Small intestine (tissue), 7 donors: ENCODE results near the gene XPOT. TPM values are rescaled to one million over a fixed set of nuclear protein-coding genes. Genes with fewer than 3 reads are reported as not detected.

Experiments used
- DNase-seq, 2 donors: peaks; one replicate each; pipeline versions ENCODE4 v3.0.0 to v3.0.0-alpha.2; 2013
- FAIRE-seq: peaks from 2 replicates; lab custom pipeline; 2012; peaks lifted over from hg19 to GRCh38; lab: Jason Lieb, UNC
- H3K27ac ChIP-seq, 3 donors: one replicate each; pipeline ENCODE4 v1.5.1; 2013; ENCODE audit warnings: low read length in 2 of 3, mild to moderate bottlenecking in 2 of 3, control low read depth in 1 of 3, inconsistent platforms in 1 of 3, low read depth in 1 of 3, moderate library complexity in 1 of 3
- H3K27me3 ChIP-seq, 3 donors: one replicate each; pipeline ENCODE4 v1.6.1; 2013; ENCODE audit warnings: low read length in 3 of 3, inconsistent platforms in 1 of 3; ENCODE audit not compliant: control insufficient read depth in 3 of 3, insufficient read depth in 3 of 3
- H3K36me3 ChIP-seq, 3 donors: one replicate each; pipeline ENCODE4 v1.6.1; 2013; ENCODE audit warnings: low read length in 3 of 3, inconsistent platforms in 1 of 3, low read depth in 1 of 3, mild to moderate bottlenecking in 1 of 3, moderate library complexity in 1 of 3; ENCODE audit not compliant: control insufficient read depth in 3 of 3, insufficient read depth in 2 of 3
- H3K4me1 ChIP-seq, 3 donors: one replicate each; pipeline ENCODE4 v1.6.1; 2013; ENCODE audit warnings: low read length in 2 of 3, inconsistent platforms in 1 of 3, low read depth in 1 of 3, mild to moderate bottlenecking in 1 of 3, moderate library complexity in 1 of 3; ENCODE audit not compliant: control insufficient read depth in 3 of 3, insufficient read depth in 2 of 3
- H3K4me3 ChIP-seq, 3 donors: one replicate each; pipeline ENCODE4 v1.5.1; 2013; ENCODE audit warnings: low read length in 3 of 3, control low read depth in 1 of 3, inconsistent platforms in 1 of 3, low read depth in 1 of 3, mild to moderate bottlenecking in 1 of 3, moderate library complexity in 1 of 3
- H3K9me3 ChIP-seq, 2 donors: one replicate each; pipeline ENCODE4 v1.6.1; 2013; ENCODE audit warnings: low read depth in 1 of 2, low read length in 1 of 2; ENCODE audit not compliant: control insufficient read depth in 2 of 2, insufficient read depth in 1 of 2
- WGBS, 3 donors: extraction: QIAGEN DNeasy Blood & Tissue Kit; methylation state at CpG; one replicate each; pipeline ENCODE4 v1.1.7; 2013; 5-methylcytosine and 5-hydroxymethylcytosine counted together
- polyA plus RNA-seq, 4 donors: library from polyadenylated mRNA; stranded (reverse) in 3 of 4; unstranded in 1 of 4; fragments of 200-250 nt in 3 of 4; fragments of 120-200 nt in 1 of 4; gene quantifications; one replicate each; pipeline versions ENCODE4 v1.2.1 to v1.2.3, GENCODE V29; 2013
- donor health status: healthy with polysubstance abuse.
- donor health status: control.
- donor health status: control.
- donor health status: Bipolar disorder and iron deficiency.
- donor health status: healthy.

The XPOT gene
- polyA plus RNA-seq, 4 donors: 5.4 to 30.9 (median 14.9) TPM

- H3K9me3 ChIP-seq: peaks cover 0 to 8% of the 10 kb centered on the region in 2 donors
- no peak overlapping the region for H3K4me3 ChIP-seq
- DNase-seq (no peak), FAIRE-seq (no peak)
- 30 to 58% (median 42%) methylated on average over 2 of the region's 2 CpGs for WGBS, 3 donors
- peaks cover 0 to 3% (median under 1%) of the 10 kb centered on the region in 3 donors for H3K4me1 ChIP-seq
- no peak overlapping the region for H3K27ac ChIP-seq
- H3K36me3 ChIP-seq: no peaks in the 10 kb centered on the region
- peaks cover 0 to 15% (median 3%) of the 10 kb centered on the region in 3 donors for H3K27me3 ChIP-seq
Observed at GRCh38 chr12:64385468-64385867, 18.7 kb upstream of the XPOT start.

GRCh38 chr12:64387197-64387816 lies 16.9 kb upstream of the XPOT start:
- Histone ChIP-seq H3K4me3 (no peak overlapping the region), H3K4me1 (peaks cover 0 to 3% (median 2%) of the 10 kb centered on the region in 3 donors), H3K9me3 (no peaks in the 10 kb centered on the region), H3K27ac (no peak overlapping the region), H3K27me3 (peaks cover 0 to 30% (median 3%) of the 10 kb centered on the region in 3 donors), H3K36me3 (no peaks in the 10 kb centered on the region)
- no peak for FAIRE-seq
- 85 to 92% (median 89%) methylated on average over 6 of the region's 6 CpGs for WGBS, 3 donors
- DNase-seq: no peak

GRCh38 chr12:64389154-64389553 lies 15.0 kb upstream of the XPOT start:
- H3K4me1 ChIP-seq: peaks cover 0 to 3% (median 2%) of the 10 kb centered on the region in 3 donors
- H3K4me3 ChIP-seq: no peak overlapping the region
- no peaks in the 10 kb centered on the region for H3K9me3 ChIP-seq
- H3K36me3 ChIP-seq: no peaks in the 10 kb centered on the region
- 83 to 89% (median 86%) methylated on average over 18 of the region's 18 CpGs for WGBS, 3 donors
- no peak for FAIRE-seq
- no peak overlapping the region for H3K27ac ChIP-seq
- no peak for DNase-seq
- peaks cover 0 to 32% (median 3%) of the 10 kb centered on the region in 3 donors for H3K27me3 ChIP-seq

GRCh38 chr12:64390275-64390851 lies 13.8 kb upstream of the XPOT start, which contains the start of gene C12orf56:
Gene C12orf56, minus strand, starts transcription at chr12:64390758. Its CDS starts 193 bp downstream, at chr12:64390565.
- peak within 1 kb of the TSS in 1 of 3 donors; percentile 43 for H3K4me3 ChIP-seq
- H3K36me3 ChIP-seq: no peaks in the 10 kb centered on the region
- peaks cover 0 to 3% (median 2%) of the 10 kb centered on the region in 3 donors for H3K4me1 ChIP-seq
- 2 to 6% (median 4%) methylated on average over 54 to 66 of the region's 66 CpGs for WGBS, 3 donors
- H3K9me3 ChIP-seq: no peaks in the 10 kb centered on the region
- FAIRE-seq (no peak), DNase-seq (peak; percentile 35 to 39)
- H3K27ac ChIP-seq: no peak within 1 kb of the TSS
- peaks cover 0 to 32% (median 3%) of the 10 kb centered on the region in 3 donors for H3K27me3 ChIP-seq

- Histone ChIP-seq H3K27me3 (peaks cover 0 to 32% (median 3%) of the 10 kb centered on the region in 3 donors), H3K4me1 (peaks cover 0 to 3% (median 2%) of the 10 kb centered on the region in 3 donors), H3K9me3 (no peaks in the 10 kb centered on the region), H3K4me3 (no peak overlapping the region), H3K27ac (no peak overlapping the region), H3K36me3 (no peaks in the 10 kb centered on the region)
- 60 to 87% (median 75%) methylated on average over 3 of the region's 3 CpGs for WGBS, 3 donors
- FAIRE-seq: no peak
- peak; percentile 26 for DNase-seq
Observed at GRCh38 chr12:64392221-64392620, 12.0 kb upstream of the XPOT start.

GRCh38 chr12:64395739-64396138 lies 8.5 kb upstream of the XPOT start:
- Histone ChIP-seq H3K4me1 (no peaks in the 10 kb centered on the region), H3K27me3 (peaks cover 0 to 14% (median 2%) of the 10 kb centered on the region in 3 donors), H3K9me3 (no peaks in the 10 kb centered on the region), H3K4me3 (no peak overlapping the region), H3K27ac (no peak overlapping the region), H3K36me3 (no peaks in the 10 kb centered on the region)
- FAIRE-seq (no peak), DNase-seq (no peak)
- 61 to 76% (median 69%) methylated on average over 2 of the region's 2 CpGs for WGBS, 3 donors

- WGBS, 3 donors: 54 to 56% (median 54%) methylated on average over 4 of the region's 4 CpGs
- H3K36me3 ChIP-seq: no peaks in the 10 kb centered on the region
- peaks cover 0 to 3% (median 0%) of the 10 kb centered on the region in 3 donors for H3K4me1 ChIP-seq
- H3K27ac ChIP-seq: no peak overlapping the region
- H3K4me3 ChIP-seq: no peak overlapping the region
- peaks cover 0 to 2% (median 0%) of the 10 kb centered on the region in 3 donors for H3K27me3 ChIP-seq
- FAIRE-seq: no peak
- H3K9me3 ChIP-seq: no peaks in the 10 kb centered on the region
- no peak for DNase-seq
Observed at GRCh38 chr12:64400041-64400440, 4.2 kb upstream of the XPOT start.

GRCh38 chr12:64402181-64402580 lies 2.0 kb upstream of the XPOT start:
- no peak for DNase-seq
- Histone ChIP-seq H3K4me3 (no peak overlapping the region), H3K9me3 (no peaks in the 10 kb centered on the region), H3K27me3 (peaks cover 0 to 2% (median 0%) of the 10 kb centered on the region in 3 donors), H3K27ac (no peak overlapping the region), H3K36me3 (no peaks in the 10 kb centered on the region), H3K4me1 (peaks cover 0 to 3% (median 0%) of the 10 kb centered on the region in 3 donors)
- FAIRE-seq: no peak
- 84 to 93% (median 92%) methylated on average over 5 of the region's 5 CpGs for WGBS, 3 donors
